MM.1S (cell line): Measurements from ENCODE around the gene INHBC.

Experiments
- EZH2phosphoT487 ChIP-seq: fragments of 300-600 bp; sonication (generic); IDR thresholded peaks from 2 replicates; pipeline ENCODE4 v1.6.1; 2018; ENCODE audit warnings: antibody characterized with exemption, low read length
- TF ChIP-seq, protein P1 (sequence below): fragments of 300-600 bp; sonication (generic); IDR thresholded peaks from 2 replicates; pipeline ENCODE4 v1.5.1; 2016; ENCODE audit warnings: antibody characterized with exemption, low read length, mixed read lengths

DNA sequence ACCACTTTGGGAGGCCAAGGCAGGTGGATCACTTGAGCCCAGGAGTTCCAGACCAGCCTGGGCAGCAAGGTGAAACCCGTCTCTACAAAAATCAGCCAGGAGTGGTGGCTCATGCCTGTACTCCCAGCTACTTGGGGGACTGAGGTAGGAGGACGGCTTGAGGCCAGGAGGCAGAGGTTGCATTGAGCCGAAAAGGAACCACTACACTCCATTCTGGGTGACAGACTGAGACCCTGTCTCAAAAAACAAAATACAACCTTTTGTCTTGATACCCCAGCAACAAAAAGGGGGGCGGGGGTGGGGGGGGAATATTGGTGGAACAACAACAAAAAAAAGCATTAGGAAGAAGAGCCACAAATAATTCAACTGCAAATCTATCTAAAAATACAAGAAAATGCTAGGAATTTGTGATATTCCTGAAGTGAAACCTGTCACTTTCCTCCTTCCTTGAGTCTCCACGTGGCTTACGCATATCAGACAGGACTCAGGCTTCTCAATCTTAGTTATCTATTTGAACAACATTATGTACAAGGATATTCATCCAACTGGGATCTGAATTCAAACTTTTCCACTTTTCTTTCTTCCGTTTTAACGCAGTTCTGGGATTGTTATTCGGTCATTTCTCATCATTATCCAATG is 5.0 kb upstream of the INHBC start:
- TF ChIP-seq, protein P1, sequence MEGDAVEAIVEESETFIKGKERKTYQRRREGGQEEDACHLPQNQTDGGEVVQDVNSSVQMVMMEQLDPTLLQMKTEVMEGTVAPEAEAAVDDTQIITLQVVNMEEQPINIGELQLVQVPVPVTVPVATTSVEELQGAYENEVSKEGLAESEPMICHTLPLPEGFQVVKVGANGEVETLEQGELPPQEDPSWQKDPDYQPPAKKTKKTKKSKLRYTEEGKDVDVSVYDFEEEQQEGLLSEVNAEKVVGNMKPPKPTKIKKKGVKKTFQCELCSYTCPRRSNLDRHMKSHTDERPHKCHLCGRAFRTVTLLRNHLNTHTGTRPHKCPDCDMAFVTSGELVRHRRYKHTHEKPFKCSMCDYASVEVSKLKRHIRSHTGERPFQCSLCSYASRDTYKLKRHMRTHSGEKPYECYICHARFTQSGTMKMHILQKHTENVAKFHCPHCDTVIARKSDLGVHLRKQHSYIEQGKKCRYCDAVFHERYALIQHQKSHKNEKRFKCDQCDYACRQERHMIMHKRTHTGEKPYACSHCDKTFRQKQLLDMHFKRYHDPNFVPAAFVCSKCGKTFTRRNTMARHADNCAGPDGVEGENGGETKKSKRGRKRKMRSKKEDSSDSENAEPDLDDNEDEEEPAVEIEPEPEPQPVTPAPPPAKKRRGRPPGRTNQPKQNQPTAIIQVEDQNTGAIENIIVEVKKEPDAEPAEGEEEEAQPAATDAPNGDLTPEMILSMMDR, result no peak
- TF ChIP-seq EZH2phosphoT487, result no peak
